ENCODE results near the gene KRTAP23-1.

- no peak for TF ChIP-seq CTCF (IDR thresholded peaks at IDR 0.05; ENCODE audit: low read length)
- TF ChIP-seq EZH2 (IDR thresholded peaks at IDR 0.05; ENCODE audit: borderline replicate concordance, low read length): no peak
Observed at GRCh38 chr21:30349572-30349971, 1.2 kb upstream of the KRTAP23-1 start.

Measured in OCI-LY1 (cell line).